GM12891 (cell line): Measurements from ENCODE around the gene TK2.
A peak's percentile ranks its signal among the peaks of the same experiment; 100 is the strongest.
"Not testable (repeated sequence)": the region's sequence is repeated elsewhere in the genome, so short reads cannot be mapped to it uniquely, and the experiment has no call there.

Source experiments
- DNase-seq: peaks from one replicate; pipeline ENCODE4 v3.0.0; 2011; ENCODE audit warnings: low spot score; ENCODE audit not compliant: insufficient read length
- FAIRE-seq: peaks from 2 replicates; lab custom pipeline; 2011; peaks lifted over from hg19 to GRCh38; lab: Jason Lieb, UNC
- PAX5 ChIP-seq: IDR thresholded peaks from 2 replicates; pipeline ENCODE4 v1.6.1; 2011; ENCODE audit warnings: low read length, moderate library complexity, mild to moderate bottlenecking; ENCODE audit not compliant: insufficient read depth, severe bottlenecking
- POLR2A ChIP-seq: IDR thresholded peaks from 2 replicates; pipeline ENCODE4 v1.6.1; 2011; ENCODE audit warnings: low read depth, low read length, control low read depth
- POLR2AphosphoS5 ChIP-seq: IDR thresholded peaks from 2 replicates; pipeline ENCODE4 v1.6.1; 2011; ENCODE audit warnings: low read depth, low read length, control low read depth
- POU2F2 ChIP-seq: IDR thresholded peaks from 2 replicates; pipeline ENCODE4 v1.6.1; 2011; ENCODE audit warnings: low read depth, mild to moderate bottlenecking, control low read depth, low read length, moderate library complexity
- SPI1 ChIP-seq: IDR thresholded peaks from 2 replicates; pipeline ENCODE4 v1.6.1; 2011; ENCODE audit warnings: low read depth, low read length, control low read depth
- TAF1 ChIP-seq: IDR thresholded peaks from 2 replicates; pipeline ENCODE4 v1.6.1; 2011; ENCODE audit warnings: low read depth, low read length, control low read depth

The TK2 gene

GRCh38 chr16:66508914-66509496 lies 40.9 kb downstream of the TK2 start:
- TF ChIP-seq POLR2AphosphoS5 (no peak), POLR2A (no peak), POU2F2 (no peak), SPI1 (no peak), TAF1 (no peak), PAX5 (no peak)
- DNase-seq, result no peak
- no peak for FAIRE-seq

GRCh38 chr16:66508248-66508913 lies 41.5 kb downstream of the TK2 start:
- DNase-seq (no peak), FAIRE-seq (no peak)
- TF ChIP-seq PAX5, result peak; percentile 42
- no peak for TF ChIP-seq TAF1
- TF ChIP-seq SPI1, result peak; percentile 37; the same call in 1 of the 2 replicates

GRCh38 chr16:66507731-66508239 lies 42.1 kb downstream of the TK2 start:
- TF ChIP-seq POLR2AphosphoS5 (no peak), POLR2A (no peak), POU2F2 (no peak), TAF1 (no peak), SPI1 (no peak), PAX5 (no peak)
- DNase-seq (no peak), FAIRE-seq (no peak)

- FAIRE-seq, result no peak
- DNase-seq, result no peak
- no peak for TF ChIP-seq PAX5
Observed at GRCh38 chr16:66503612-66504011, 46.3 kb downstream of the TK2 start.

GRCh38 chr16:66503030-66503429 lies 46.9 kb downstream of the TK2 start:
- FAIRE-seq (no peak), DNase-seq (no peak)
- TF ChIP-seq POLR2A (no peak), POLR2AphosphoS5 (no peak), SPI1 (no peak), TAF1 (no peak), PAX5 (no peak), POU2F2 (no peak)

GRCh38 chr16:66502020-66502913 lies 47.7 kb downstream of the TK2 start:
- DNase-seq (no peak), FAIRE-seq (no peak)
- TF ChIP-seq POU2F2 (no peak), TAF1 (no peak), PAX5 (no peak), POLR2A (no peak), SPI1 (no peak), POLR2AphosphoS5 (no peak)

- FAIRE-seq, DNase-seq: not testable (repeated sequence)
Observed at GRCh38 chr16:66501563-66501962, 48.4 kb downstream of the TK2 start.

GRCh38 chr16:66497921-66498320 lies 52.0 kb downstream of the TK2 start:
- not testable (repeated sequence) for DNase-seq, FAIRE-seq

GRCh38 chr16:66496226-66496625 lies 53.7 kb downstream of the TK2 start:
- DNase-seq, FAIRE-seq: not testable (repeated sequence)

GRCh38 chr16:66495440-66495839 lies 54.5 kb downstream of the TK2 start:
- TF ChIP-seq POLR2A (no peak), POLR2AphosphoS5 (no peak), PAX5 (no peak), SPI1 (no peak), TAF1 (no peak), POU2F2 (no peak)
- DNase-seq, result no peak
- no peak for FAIRE-seq

GRCh38 chr16:66494916-66495315 lies 55.0 kb downstream of the TK2 start:
- no peak for DNase-seq
- no peak for FAIRE-seq
- TF ChIP-seq TAF1 (no peak), POU2F2 (no peak), POLR2A (no peak), PAX5 (no peak), SPI1 (no peak), POLR2AphosphoS5 (no peak)
